Gastrocnemius medialis (tissue), 4 donors: ENCODE results near the gene FAT4. TPM values are rescaled to one million over a fixed set of nuclear protein-coding genes. Genes with fewer than 3 reads are reported as not detected.

Experiments used
- ATAC-seq, 2 donors: fragments of 150-250 bp; one replicate each; pipeline ENCODE4 v1.9.1; 2016
- DNase-seq, 2 donors: peaks; one replicate each; pipeline ENCODE4 v3.0.0-alpha.2; 2019
- H3K27ac ChIP-seq, 4 donors: fragments of 200-600 bp; sonication (generic); 1 replicate in 1 of 4; 2 replicates in 3 of 4; pipeline ENCODE4 v1.5.1; 2016 to 2018; ENCODE audit warnings: mild to moderate bottlenecking in 2 of 4, moderate library complexity in 1 of 4
- H3K27me3 ChIP-seq, 3 donors: fragments of 200-600 bp; sonication (generic) in 2 of 3; 1 replicate in 1 of 3; 2 replicates in 2 of 3; pipeline versions ENCODE4 v1.5.1 to v1.6.0; 2016 to 2019; ENCODE audit warnings: mild to moderate bottlenecking in 1 of 3, moderate library complexity in 1 of 3
- H3K36me3 ChIP-seq, 2 donors: fragments of 200-600 bp; sonication (generic) in 1 of 2; one replicate each; pipeline ENCODE4 v1.5.1; 2017 to 2018
- H3K4me1 ChIP-seq, 2 donors: fragments of 200-600 bp; sonication (generic) in 1 of 2; one replicate each; pipeline ENCODE4 v1.5.1; 2016 to 2017; ENCODE audit warnings: mild to moderate bottlenecking in 2 of 2
- H3K4me3 ChIP-seq, 4 donors: fragments of 200-600 bp; sonication (generic) in 3 of 4; 1 replicate in 1 of 4; 2 replicates in 3 of 4; pipeline ENCODE4 v1.5.1; 2016 to 2019; ENCODE audit warnings: mild to moderate bottlenecking in 2 of 4
- H3K9me3 ChIP-seq, 3 donors: fragments of 200-600 bp; sonication (generic) in 2 of 3; 1 replicate in 1 of 3; 2 replicates in 2 of 3; pipeline ENCODE4 v1.5.1; 2016 to 2019
- CTCF ChIP-seq, 5 experiments: fragments of 450-650 bp in 3 of 5; fragments of 200-600 bp in 2 of 5; sonication (generic) in 2 of 5; IDR thresholded peaks in 4 of 5; conservative IDR thresholded peaks in 1 of 5; 1 replicate in 4 of 5; 2 replicates in 1 of 5; pipeline ENCODE4 v1.5.1; 2016 to 2019; ENCODE audit warnings: antibody characterized with exemption in 5 of 5, mild to moderate bottlenecking in 3 of 5, moderate library complexity in 3 of 5
- POLR2A ChIP-seq, 2 donors: fragments of 450-650 bp; IDR thresholded peaks; one replicate each; pipeline ENCODE4 v1.6.1; 2017; ENCODE audit warnings: antibody characterized with exemption in 2 of 2, mild to moderate bottlenecking in 2 of 2, moderate library complexity in 2 of 2
- in situ Hi-C, 4 donors: fragments of 200-750 bp; cut with MboI; loops; one replicate each; pipeline versions ENCODE4 v1.15.0 to v1.8.0; 2017; ENCODE audit warnings: low sequenced_read_pairs in 4 of 4
- intact Hi-C: fragments of 100-400 bp; cut with DNase I; formaldehyde crosslinking; loops from one replicate; pipeline ENCODE4 v1.15.1; 2023; ENCODE audit warnings: low total_unique reads
- total RNA-seq, 4 donors: library from RNA; depleted of rRNA; stranded (reverse); fragments of >200 nt; gene quantifications; one replicate each; pipeline versions ENCODE4 v1.1.0 to v1.2.3, GENCODE V29; 2016

Gene FAT4
- total RNA-seq, 4 donors from 2014 or later, result 3.4 to 5.3 (median 3.9) TPM

- Histone ChIP-seq H3K27ac (peak overlapping the region; percentile 51 to 78 (median 70)), H3K4me1 (peaks cover 27 to 44% of the 10 kb centered on the region in 2 donors), H3K4me3 (peak overlapping the region; percentile 2 to 45 (median 16)), H3K36me3 (no peaks in the 10 kb centered on the region), H3K27me3 (no peaks in the 10 kb centered on the region), H3K9me3 (no peaks in the 10 kb centered on the region)
- TF ChIP-seq CTCF (IDR thresholded peaks at IDR 0.05 in 4 of 5, conservative IDR thresholded peaks at IDR 0.05 in 1 of 5), result no peak
- no peak for TF ChIP-seq POLR2A (IDR thresholded peaks at IDR 0.05)
- in situ Hi-C loops, result loop anchor here in 2 of 4 donors (25.0 kb wide), 2 partner anchors 415 to 1290 kb away; no protein-coding TSS in a partner anchor
- DNase-seq (peak in 1 of 2 donors; percentile 24), ATAC-seq (peak; percentile 93 to 96)
- intact Hi-C loops, result no loop called here
Observed at GRCh38 chr4:125321709-125322365, 7.1 kb downstream of the FAT4 start.

- Histone ChIP-seq H3K27me3 (no peaks in the 10 kb centered on the region), H3K9me3 (no peaks in the 10 kb centered on the region), H3K4me3 (peak overlapping the region; percentile 2 to 45 (median 16)), H3K36me3 (no peaks in the 10 kb centered on the region), H3K27ac (peak overlapping the region; percentile 51 to 78 (median 70)), H3K4me1 (peaks cover 23 to 44% of the 10 kb centered on the region in 2 donors)
- intact Hi-C loops, result no loop called here
- in situ Hi-C loops, result loop anchor here in 2 of 4 donors (25.0 kb wide), 2 partner anchors 415 to 1290 kb away; no protein-coding TSS in a partner anchor
- TF ChIP-seq POLR2A (IDR thresholded peaks at IDR 0.05) (no peak), CTCF (IDR thresholded peaks at IDR 0.05 in 4 of 5, conservative IDR thresholded peaks at IDR 0.05 in 1 of 5) (no peak)
- ATAC-seq (no peak), DNase-seq (peak in 1 of 2 donors; percentile 6)
Observed at GRCh38 chr4:125322366-125322730, 7.6 kb downstream of the FAT4 start.

GRCh38 chr4:125323654-125324053 is 8.9 kb downstream of the FAT4 start:
- in situ Hi-C loops, result loop anchor here in 2 of 4 donors (25.0 kb wide), 2 partner anchors 414 to 1289 kb away; no protein-coding TSS in a partner anchor
- Histone ChIP-seq H3K27me3 (no peaks in the 10 kb centered on the region), H3K27ac (peak overlapping the region in 3 of 4 donors; percentile 34 to 78 (median 62)), H3K4me3 (peak overlapping the region in 3 of 4 donors; percentile 7 to 23 (median 13)), H3K36me3 (no peaks in the 10 kb centered on the region), H3K9me3 (no peaks in the 10 kb centered on the region), H3K4me1 (peaks cover 17 to 40% of the 10 kb centered on the region in 2 donors)
- peak in 1 of 2 donors; percentile 48 for ATAC-seq
- DNase-seq, result no peak
- intact Hi-C loops, result no loop called here
- TF ChIP-seq CTCF (IDR thresholded peaks at IDR 0.05 in 4 of 5, conservative IDR thresholded peaks at IDR 0.05 in 1 of 5), result no peak
- no peak for TF ChIP-seq POLR2A (IDR thresholded peaks at IDR 0.05)

GRCh38 chr4:125325733-125326132 is 11.0 kb downstream of the FAT4 start:
- ATAC-seq (no peak), DNase-seq (no peak)
- H3K4me3 ChIP-seq, result no peak overlapping the region
- H3K4me1 ChIP-seq, result peaks cover 17 to 35% of the 10 kb centered on the region in 2 donors
- H3K27ac ChIP-seq, result no peak overlapping the region
- H3K9me3 ChIP-seq, result no peaks in the 10 kb centered on the region
- H3K36me3 ChIP-seq, result no peaks in the 10 kb centered on the region
- intact Hi-C loops (no loop called here), in situ Hi-C loops (no loop called here)
- no peak for TF ChIP-seq POLR2A (IDR thresholded peaks at IDR 0.05)
- TF ChIP-seq CTCF (IDR thresholded peaks at IDR 0.05 in 4 of 5, conservative IDR thresholded peaks at IDR 0.05 in 1 of 5), result no peak
- H3K27me3 ChIP-seq, result no peaks in the 10 kb centered on the region
